Stimulated activated CD8-positive, alpha-beta memory T cell treated with anti-CD3 and anti-CD28 coated beads, Interleukin-7, amount 100 ng/mL, for 4 hours (primary cell): ENCODE data around the gene OSBP.
"Not testable (repeated sequence)": the region's sequence is repeated elsewhere in the genome, so short reads cannot be mapped to it uniquely, and the experiment has no call there.

Experiments
- DNase-seq, 2 donors: peaks; one replicate each; pipeline ENCODE4 v3.0.0-alpha.2; 2020; ENCODE audit warnings: low read depth in 2 of 2

OSBP gene, protein sequence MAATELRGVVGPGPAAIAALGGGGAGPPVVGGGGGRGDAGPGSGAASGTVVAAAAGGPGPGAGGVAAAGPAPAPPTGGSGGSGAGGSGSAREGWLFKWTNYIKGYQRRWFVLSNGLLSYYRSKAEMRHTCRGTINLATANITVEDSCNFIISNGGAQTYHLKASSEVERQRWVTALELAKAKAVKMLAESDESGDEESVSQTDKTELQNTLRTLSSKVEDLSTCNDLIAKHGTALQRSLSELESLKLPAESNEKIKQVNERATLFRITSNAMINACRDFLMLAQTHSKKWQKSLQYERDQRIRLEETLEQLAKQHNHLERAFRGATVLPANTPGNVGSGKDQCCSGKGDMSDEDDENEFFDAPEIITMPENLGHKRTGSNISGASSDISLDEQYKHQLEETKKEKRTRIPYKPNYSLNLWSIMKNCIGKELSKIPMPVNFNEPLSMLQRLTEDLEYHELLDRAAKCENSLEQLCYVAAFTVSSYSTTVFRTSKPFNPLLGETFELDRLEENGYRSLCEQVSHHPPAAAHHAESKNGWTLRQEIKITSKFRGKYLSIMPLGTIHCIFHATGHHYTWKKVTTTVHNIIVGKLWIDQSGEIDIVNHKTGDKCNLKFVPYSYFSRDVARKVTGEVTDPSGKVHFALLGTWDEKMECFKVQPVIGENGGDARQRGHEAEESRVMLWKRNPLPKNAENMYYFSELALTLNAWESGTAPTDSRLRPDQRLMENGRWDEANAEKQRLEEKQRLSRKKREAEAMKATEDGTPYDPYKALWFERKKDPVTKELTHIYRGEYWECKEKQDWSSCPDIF

DNA sequence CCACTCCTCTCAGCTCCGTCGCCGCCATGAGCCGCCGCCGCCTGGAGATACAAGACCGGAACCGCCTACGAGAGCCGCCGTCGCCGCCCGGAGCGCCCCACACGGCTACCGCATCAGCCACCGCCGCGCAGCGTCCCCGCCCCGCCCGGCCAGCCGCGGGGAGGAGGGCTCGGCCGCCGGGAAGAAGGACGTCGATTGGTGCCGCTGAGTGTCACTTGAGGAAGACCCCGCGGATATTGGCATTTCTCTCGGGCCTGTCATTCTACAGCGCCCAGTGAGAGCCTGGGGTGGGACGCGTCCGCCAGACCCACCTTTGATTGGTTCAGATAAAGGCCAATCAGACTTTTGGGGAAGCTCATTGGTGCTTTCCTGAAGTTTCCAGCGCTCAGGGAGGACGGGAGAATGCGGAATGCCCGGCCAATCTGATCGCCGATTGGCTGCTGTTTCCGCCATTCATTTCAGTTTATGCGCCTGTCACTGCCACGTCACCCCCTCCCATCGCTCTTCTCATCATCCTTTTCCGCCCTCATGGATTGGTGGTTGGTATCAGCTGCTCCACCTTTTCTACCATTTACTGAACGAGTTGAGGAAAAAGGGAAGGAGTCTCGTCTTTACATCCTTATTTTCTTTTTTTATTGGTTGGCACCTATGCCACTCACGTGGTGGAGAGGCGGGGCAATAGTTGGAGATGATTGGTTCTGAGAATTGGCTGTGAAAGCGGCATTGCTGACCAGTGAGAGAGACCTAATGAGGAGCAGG lies at the start of gene OSBP:
Gene OSBP (minus strand): TSS at position 138 of the 759 bp plus-strand sequence. CDS start 110 bp downstream, at position 28.
- peak; percentile 96 to 98 for DNase-seq

DNA sequence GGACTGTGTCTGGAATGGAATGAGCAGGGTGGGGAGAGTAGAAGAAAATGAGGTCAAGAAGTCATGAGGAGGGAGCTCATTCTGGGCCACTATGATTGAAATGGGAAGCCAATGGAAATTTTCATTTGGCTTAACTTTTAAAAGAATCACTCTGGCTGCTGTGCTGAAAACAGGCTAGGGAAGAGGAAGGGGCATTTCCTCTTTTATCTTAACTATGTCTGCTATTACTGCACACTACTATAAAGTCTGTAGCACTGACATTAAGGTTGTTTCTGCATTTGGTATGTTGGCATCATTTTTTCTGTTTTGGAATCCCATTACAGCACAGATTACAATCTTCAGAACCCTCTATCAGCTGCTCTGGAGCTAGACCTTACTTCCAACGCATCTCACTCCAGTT lies 45.0 kb upstream of the OSBP start:
- no peak for DNase-seq

DNA sequence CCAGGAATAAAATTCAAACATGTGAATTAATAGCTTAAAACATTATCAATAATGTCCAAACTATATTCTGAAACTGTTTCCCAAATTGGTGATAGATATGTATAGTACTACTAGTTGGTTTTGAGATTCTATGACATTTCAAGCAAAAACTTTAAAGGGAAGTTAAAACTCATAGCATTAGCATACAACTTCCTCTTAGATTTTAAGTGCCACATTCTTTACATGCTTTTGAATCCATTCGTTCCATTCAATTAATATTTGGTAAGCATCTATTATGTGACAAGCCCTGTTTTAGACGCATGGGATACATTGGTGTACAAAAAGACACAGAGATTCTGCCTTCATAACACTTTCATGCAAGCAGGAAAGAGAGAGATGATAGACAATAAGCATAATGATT lies 44.4 kb upstream of the OSBP start:
- no peak for DNase-seq

DNA sequence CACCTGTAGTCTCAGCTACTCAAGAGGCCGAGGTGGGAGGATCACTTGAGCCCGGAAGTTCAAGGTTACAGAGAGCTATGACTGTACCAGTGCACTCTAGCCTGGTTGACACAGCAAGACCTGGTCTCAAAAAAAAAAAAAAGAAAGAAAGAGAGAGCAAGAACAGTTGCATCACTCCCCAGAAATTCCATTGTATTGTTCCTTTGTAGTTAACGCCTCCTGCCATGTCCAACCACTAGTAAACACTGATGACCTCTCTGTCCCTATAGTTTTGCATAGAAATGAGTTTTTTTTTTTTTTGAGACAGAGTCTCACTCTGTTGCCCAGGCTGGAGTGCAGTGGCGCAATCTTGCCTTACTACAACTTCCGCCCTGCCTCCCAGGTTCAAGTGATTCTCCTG lies 42.5 kb upstream of the OSBP start:
- no peak for DNase-seq

DNA sequence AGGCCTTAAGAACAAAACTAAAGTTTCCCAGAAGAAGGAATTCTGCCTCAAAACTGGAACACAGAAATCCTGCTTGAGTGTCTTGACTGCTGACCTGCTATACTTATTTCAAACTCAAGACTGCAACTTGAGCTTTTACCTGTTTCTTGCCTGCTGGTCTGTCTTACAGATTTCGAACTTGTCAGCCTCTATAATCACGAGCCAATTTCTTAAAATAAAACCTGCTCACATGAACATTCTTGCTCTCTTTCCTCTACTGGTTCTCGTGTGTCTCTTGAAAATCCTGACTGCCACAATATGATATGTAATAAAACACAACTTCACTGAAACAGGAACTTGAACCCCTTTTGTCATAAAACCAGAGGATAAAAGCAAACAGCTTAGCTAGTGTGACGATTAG lies 39.3 kb upstream of the OSBP start:
- DNase-seq: no peak

DNA sequence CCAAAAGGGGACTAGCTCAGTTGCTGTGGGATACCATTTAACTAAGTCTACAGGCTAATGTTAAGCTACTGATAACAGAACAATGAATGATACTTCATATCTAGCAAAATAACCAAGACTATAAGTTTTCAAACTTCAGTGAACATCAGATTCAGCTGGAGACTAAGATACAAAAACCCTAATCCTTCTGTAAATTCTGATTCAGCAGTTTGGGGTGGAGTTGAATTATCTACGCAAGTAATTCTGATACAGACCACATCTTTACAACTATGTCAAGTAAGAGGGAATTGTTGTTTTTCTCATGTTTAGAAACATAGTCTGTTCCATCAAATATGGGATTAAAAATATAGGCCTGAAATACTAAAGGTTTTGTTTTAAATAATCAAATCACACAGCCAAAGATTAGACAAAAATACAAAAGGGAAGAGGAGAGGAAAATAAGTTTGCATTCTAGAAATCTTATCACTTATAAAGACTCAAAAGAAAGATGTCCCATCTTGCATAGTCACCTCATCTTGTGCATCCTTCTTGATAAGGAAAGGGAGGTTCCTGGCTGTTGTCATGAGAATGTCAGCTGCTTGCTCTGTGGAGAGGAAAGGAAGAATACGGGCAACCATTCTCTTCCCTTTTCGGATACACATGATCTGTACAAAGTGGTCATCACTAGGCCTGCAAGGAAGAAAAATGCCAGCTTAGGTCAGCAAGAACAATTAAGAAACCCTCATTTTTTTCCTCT lies 31.8 kb upstream of the OSBP start:
- no peak for DNase-seq

DNA sequence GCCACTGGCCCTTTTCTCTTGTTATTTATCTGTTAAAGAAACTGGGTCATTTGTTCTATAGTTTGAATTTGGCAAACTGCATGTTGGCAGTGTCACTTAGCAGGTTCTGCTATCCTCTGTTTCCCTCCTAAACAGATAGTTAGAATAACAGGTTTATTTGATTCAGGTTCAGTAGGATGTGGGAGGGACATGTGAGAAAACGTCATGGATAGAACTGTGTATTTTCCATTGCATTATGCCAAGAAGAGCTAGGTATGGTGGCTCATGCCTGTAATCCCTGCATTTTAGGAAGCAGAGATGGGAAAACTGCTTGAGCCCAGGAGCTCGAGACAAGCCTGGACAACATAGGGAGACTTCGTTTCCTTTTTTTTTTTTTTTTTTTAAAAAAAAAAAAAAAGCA lies 29.0 kb upstream of the OSBP start:
- no peak for DNase-seq

DNA sequence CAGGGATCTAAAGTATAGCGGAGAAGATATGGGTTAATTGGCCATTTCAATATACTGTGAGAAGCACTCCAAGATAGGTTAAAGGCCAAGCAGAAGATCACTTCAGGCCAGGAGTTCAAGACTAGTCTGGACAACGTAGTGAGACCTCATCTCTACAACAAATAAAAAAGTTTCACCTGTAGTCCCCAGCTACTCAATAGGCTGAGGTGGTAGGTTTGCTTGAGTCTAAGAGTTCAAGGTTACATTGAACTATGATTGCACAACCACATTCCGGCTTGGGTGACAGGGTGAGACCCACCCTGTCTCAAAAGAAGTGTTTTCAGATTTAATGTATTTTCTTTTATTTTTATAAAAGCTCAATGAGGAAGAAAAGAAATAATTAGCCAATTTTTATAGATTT lies 27.8 kb upstream of the OSBP start:
- DNase-seq: no peak

DNA sequence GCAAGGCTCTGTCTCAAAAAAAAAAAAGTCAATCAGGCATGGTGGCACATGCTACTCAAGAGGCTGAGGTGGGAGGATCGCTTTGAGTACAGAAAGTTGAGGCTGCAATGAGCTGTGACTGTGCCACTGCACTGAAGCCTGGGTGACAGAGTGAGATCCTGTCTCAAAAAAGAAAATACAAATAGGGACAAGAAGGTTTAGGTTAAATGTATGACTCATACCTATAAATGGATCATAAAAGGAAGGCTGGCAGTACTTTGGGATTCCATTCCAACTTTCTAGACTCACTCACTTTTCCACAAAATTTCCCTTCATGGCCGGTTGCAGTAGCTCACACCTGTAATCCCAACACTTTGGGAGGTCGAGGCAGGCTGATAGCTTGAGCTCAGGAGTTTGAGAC lies 25.6 kb upstream of the OSBP start:
- no peak for DNase-seq

DNA sequence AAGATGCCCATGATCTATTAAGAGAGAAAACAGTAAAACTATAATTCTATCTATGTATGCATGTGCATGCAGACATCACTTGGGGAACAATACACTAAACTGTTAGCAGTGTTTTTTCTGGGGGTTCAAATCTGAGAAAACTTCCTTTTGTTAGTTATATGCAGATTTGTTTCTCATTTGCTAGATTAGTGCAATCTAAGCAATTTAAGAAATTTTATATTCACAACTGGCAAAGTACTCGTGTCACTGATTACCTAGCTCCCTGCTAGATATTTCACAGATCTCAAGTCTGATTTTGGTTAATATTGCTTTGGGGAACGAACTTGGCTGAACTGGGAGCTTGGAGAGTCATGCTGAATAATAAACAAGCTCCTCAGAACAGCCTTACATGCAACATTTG lies 14.9 kb upstream of the OSBP start:
- no peak for DNase-seq

DNA sequence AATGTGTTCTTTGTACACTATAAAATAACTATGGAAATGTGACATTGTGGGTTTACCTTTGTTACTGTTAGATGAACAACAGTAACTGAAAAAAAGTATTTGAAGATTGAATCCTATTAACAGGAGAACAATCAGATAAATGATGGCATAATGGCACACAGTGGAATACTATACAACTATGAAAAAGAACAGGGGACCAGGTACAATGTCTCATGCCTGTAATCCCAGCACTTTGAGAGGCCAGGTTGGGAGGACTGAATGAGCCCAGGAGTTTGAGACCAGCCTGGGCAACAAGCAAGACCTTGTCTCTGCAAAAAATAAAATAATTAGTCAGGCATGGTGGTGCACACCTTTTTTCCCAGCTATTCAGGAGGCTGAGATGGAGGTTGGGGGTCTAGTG lies 14.4 kb upstream of the OSBP start:
- no peak for DNase-seq

DNA sequence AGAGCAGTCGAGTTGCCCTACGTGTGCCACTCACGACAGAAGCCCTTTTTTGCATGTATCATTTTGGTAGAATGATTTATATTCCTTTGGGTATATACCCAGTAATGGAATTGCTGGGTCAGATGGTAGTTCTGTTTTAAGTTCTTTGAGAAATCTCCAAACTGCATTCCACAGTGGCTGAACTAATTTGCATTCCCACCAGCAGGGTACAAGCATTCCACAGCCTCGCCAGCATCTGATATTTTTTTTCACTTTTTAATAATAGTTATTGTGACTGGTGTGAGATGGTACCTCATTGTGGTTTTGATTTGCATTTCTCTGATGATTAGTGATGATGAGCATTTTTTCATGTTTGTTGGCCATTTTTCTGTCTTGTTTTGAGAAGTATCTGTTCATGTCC lies 11.4 kb upstream of the OSBP start:
- DNase-seq: not testable (repeated sequence)

DNA sequence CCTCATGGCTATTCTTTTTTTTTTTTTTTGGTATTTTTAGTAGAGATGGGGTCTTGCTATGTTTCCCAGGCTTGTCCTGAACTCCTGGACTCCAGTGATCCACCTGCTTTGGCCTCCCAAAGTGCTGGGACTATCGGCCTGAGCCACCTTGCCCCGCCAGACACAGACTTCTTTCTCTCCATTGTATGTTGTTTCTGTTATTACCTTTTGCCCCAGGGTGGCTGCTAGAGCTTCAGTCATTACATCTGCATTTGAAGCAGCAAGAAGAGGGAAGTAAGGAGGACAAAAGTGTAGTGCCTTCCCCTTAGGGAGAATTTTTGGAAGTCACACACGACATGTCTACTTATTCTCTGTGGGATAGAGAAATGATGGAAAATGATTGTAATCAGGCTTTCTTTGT lies 10.1 kb upstream of the OSBP start:
- no peak for DNase-seq

DNA sequence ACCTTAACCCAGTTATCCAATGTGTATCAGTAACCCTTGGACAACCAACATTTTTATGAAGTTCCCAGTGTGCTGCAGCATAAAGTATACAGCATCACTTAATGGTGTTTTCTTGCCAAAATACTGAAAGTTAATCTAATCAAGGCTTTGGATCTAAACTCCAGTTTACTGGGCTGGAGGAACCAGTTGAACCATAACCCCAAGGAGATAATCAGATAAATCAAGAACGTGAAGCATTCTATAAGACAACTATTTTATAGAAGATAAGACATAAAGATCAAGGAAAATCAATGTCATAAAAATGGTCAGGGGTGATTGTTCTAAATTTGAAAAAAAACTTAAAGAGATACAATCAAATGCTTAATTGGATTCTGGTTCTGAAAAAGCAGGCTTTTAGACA lies 2.3 kb upstream of the OSBP start:
- no peak for DNase-seq

DNA sequence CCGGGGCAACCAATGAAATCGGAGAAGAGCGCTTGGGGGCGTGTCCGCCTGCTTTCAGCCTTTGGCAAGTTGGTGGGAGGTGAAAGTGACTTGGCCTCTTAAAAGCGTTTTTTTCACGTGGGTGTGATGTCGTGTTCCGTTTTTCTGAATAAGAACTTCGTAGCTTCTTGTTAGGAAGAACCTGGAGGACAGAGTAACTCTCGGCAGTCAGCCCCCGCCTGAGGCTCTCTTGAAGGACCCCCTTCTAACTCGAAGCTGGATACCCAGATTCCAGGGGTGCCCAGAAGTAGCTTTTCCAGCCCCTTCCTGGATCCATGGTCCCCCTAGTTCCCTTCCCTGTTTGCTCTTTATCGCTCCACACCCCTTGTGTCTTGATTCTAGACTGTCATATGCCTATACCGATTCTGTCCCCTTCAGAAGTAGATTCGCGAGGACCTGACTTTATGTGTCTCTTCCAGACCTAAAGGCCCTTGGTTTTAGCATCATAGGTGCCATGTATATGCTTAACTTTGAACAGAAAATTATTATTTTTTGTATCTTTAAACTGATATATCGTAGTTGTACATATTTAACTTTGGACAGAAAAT lies 915 bp upstream of the OSBP start:
- DNase-seq: peak in 1 of 2 donors; percentile 97

DNA sequence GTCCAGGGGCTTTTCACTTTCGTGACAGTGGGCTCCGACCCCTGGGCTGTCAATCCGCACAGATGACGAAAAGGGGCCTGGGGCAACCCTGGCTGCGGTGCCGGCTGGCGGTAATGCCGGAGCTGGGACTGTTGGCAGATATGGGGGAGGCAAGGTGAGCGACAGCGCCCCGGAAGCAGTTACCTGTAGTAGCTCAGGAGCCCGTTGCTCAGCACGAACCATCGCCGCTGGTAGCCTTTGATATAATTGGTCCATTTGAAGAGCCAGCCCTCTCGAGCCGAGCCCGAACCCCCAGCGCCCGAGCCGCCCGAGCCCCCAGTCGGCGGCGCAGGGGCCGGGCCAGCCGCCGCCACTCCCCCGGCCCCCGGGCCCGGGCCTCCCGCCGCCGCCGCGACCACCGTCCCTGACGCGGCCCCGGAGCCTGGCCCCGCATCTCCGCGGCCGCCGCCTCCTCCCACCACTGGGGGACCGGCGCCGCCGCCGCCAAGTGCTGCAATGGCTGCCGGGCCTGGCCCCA lies 396 bp downstream of the OSBP start:
- DNase-seq: peak; percentile 25 to 46

DNA sequence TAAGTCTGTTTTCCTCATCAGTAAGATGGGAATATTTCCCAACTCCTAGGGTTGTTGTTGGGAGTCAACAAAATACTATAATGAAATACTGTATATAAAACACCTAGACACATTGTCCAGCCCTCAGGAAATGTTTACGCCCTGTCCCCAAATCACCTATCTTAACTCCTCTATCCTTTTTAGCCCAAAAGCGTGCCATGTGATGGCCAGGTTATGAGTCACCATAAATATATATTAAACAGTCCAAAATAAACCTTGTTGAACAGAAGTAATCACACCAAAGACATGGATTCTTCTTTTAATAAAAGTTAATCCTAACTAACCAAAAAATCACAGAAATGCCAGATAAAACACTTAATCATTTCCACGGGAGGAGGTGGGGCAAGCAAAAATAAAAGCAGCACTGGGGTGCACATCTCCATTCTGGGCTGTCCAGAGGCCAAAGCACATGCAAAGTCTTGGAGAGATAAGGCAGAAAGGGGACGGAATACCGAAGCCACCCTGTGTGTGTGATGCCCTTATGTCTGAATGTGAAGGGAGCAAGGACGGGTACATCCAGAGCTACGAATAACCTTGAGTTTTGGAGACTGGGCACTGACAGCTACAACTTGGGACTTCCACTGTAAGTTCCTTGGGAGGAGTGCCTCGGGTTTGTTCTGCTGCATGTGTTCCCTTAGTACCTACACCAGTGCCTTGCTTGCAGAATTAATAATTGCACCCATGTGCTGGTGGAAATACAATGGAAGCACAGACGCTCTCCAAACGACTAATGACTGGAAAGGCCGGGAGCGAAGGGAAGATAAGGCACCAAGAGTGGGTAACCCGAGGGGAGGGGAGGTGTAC lies 1.1 kb downstream of the OSBP start:
- DNase-seq: no peak

DNA sequence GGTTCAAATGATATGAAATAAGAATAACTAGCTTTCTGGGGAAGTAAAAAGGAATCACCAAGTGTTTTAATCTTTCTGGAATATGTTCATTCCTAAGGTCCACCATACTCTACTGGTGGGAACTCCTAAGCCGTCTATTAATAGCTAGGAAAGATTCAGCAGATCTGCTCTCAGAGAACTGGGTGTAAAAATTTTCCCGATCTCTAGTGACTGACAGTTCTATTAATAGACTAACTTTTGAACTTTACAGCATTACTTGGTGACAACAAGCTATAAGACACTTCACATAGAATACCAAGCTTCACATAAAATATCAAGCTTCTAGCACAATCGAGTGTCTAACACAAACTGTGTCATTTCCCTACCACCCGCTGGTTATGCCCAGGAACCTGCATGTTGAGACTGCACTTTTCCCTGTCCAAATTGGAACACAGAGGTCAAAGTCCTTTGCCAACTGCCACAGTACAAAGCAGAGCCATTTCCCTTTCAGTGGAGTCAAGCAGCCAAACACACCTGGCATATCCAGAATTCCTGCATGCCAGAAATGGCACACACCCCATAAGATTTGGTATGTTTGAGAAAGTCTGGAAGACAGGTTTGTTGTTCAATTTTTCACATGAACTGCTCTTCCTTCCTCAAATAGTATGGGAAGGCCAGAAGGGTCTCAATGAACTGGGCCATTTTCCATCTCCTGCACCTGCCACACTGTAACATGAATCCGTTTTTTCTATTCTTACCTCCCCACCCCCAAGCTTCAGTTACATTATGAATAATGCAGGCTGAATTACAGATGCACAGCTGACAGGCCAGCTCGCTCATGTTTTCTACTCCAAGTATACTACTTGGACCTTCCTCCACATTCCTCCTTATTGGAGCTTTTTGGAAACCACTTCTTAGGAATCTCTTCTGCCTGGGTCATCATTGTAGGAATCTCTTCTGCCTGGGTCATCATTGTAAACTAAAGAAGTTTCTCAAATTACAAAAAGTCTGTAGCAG lies 3.7 kb downstream of the OSBP start:
- no peak for DNase-seq

DNA sequence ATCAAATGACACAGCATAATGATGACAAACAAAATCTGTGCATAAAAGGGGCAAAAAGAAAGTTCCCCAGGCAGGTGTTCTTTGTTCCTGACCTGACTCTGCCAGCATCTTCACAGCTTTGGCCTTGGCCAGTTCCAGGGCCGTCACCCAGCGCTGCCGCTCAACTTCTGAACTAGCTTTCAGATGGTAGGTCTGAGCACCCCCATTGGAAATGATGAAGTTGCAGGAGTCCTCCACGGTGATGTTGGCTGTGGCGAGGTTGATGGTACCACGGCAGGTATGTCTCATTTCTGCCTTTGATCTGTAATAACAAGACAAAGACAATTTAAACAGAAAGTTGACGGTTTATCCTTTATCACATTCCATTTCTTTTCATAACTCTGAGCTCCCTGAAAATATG lies 5.3 kb downstream of the OSBP start:
- no peak for DNase-seq
